WERI-Rb-1 (cell line): ENCODE results near the gene ITGAX.

Experiments used
- DNase-seq: peaks from one replicate; pipeline ENCODE4 v3.0.0-alpha.2; 2020
- H3K27ac ChIP-seq: fragments of 250-450 bp; sonication (Bioruptor Pico); 2 replicates; pipeline ENCODE4 v1.5.1; 2020; ENCODE audit warnings: mild to moderate bottlenecking, moderate library complexity
- H3K27me3 ChIP-seq: fragments of 250-450 bp; sonication (Bioruptor Pico); 2 replicates; pipeline ENCODE4 v1.5.1; 2021; ENCODE audit warnings: mild to moderate bottlenecking, low read depth, moderate library complexity; ENCODE audit not compliant: insufficient read depth, severe bottlenecking
- H3K36me3 ChIP-seq: fragments of 250-450 bp; sonication (Bioruptor Pico); 2 replicates; pipeline ENCODE4 v1.5.1; 2020; ENCODE audit warnings: mild to moderate bottlenecking, moderate library complexity
- H3K4me3 ChIP-seq: 2 replicates; pipeline ENCODE4 v1.5.1; 2011; ENCODE audit warnings: low read depth, mild to moderate bottlenecking, control low read depth, low read length
- H3K9me3 ChIP-seq: fragments of 250-450 bp; sonication (Bioruptor Pico); 2 replicates; pipeline ENCODE4 v1.5.1; 2021; ENCODE audit warnings: mild to moderate bottlenecking, moderate library complexity; ENCODE audit not compliant: severe bottlenecking
- CTCF ChIP-seq: IDR thresholded peaks from 2 replicates; pipeline ENCODE4 v1.5.1; 2011; ENCODE audit warnings: low read depth, mild to moderate bottlenecking, control low read depth, inconsistent platforms, low read length

ITGAX gene

GRCh38 chr16:31417916-31418315 is 62.9 kb downstream of the ITGAX start:
- Histone ChIP-seq H3K9me3 (peaks cover 6% of the 10 kb centered on the region), H3K27me3 (peaks cover 13% of the 10 kb centered on the region), H3K36me3 (no peaks in the 10 kb centered on the region), H3K27ac (no peak overlapping the region), H3K4me3 (no peak overlapping the region)
- TF ChIP-seq CTCF: no peak
- DNase-seq: no peak

GRCh38 chr16:31420037-31420436 is 65.1 kb downstream of the ITGAX start:
- TF ChIP-seq CTCF: no peak
- H3K27me3 ChIP-seq: peaks cover 15% of the 10 kb centered on the region

GRCh38 chr16:31421587-31421986 is 66.6 kb downstream of the ITGAX start:
- peaks cover 6% of the 10 kb centered on the region for H3K9me3 ChIP-seq
- peaks cover 17% of the 10 kb centered on the region for H3K27me3 ChIP-seq
- H3K27ac ChIP-seq: no peak overlapping the region
- H3K36me3 ChIP-seq: no peaks in the 10 kb centered on the region
- DNase-seq: no peak
- no peak for TF ChIP-seq CTCF
- no peak overlapping the region for H3K4me3 ChIP-seq

More at GRCh38 chr16:31420037-31420436, 65.1 kb downstream of the ITGAX start:
- Histone ChIP-seq H3K9me3 (peaks cover 6% of the 10 kb centered on the region), H3K27ac (no peak overlapping the region), H3K36me3 (no peaks in the 10 kb centered on the region), H3K4me3 (no peak overlapping the region)
- DNase-seq: no peak

- Histone ChIP-seq H3K9me3 (no peaks in the 10 kb centered on the region), H3K27ac (no peak overlapping the region), H3K27me3 (peaks cover 17% of the 10 kb centered on the region), H3K36me3 (no peaks in the 10 kb centered on the region), H3K4me3 (no peak overlapping the region)
- no peak for DNase-seq
- TF ChIP-seq CTCF: no peak
These were observed 68.3 kb downstream of the ITGAX start for GRCh38 chr16:31423241-31423640.

GRCh38 chr16:31423801-31424200 is 68.8 kb downstream of the ITGAX start:
- Histone ChIP-seq H3K36me3 (no peaks in the 10 kb centered on the region), H3K9me3 (no peaks in the 10 kb centered on the region), H3K27me3 (peaks cover 17% of the 10 kb centered on the region), H3K27ac (no peak overlapping the region), H3K4me3 (no peak overlapping the region)
- TF ChIP-seq CTCF: no peak
- DNase-seq: no peak
